22Rv1 (cell line): Measurements from ENCODE around the gene PTPRR.

Experiments used
- H3K27ac ChIP-seq: fragments of 450-650 bp; 2 replicates; pipeline ENCODE4 v1.5.1; 2017
- CTCF ChIP-seq: fragments of 450-650 bp; IDR thresholded peaks from 2 replicates; pipeline ENCODE4 v1.5.1; 2017; ENCODE audit warnings: mild to moderate bottlenecking
- ZFX ChIP-seq: fragments of 450-650 bp; IDR thresholded peaks from 2 replicates; pipeline ENCODE4 v1.6.1; 2017; ENCODE audit warnings: antibody characterized with exemption, borderline replicate concordance

PTPRR gene

GRCh38 chr12:70829070-70829469 lies 91.5 kb downstream of the PTPRR start:
- TF ChIP-seq CTCF = no peak
- TF ChIP-seq ZFX = no peak
- no peak overlapping the region for H3K27ac ChIP-seq

- H3K27ac ChIP-seq = no peak overlapping the region
- TF ChIP-seq ZFX (no peak), CTCF (no peak)
Observed at GRCh38 chr12:70828351-70828750, 92.2 kb downstream of the PTPRR start.

- TF ChIP-seq CTCF = no peak
- TF ChIP-seq ZFX = no peak
- H3K27ac ChIP-seq = no peak overlapping the region
Observed at GRCh38 chr12:70826156-70826555, 94.4 kb downstream of the PTPRR start.

GRCh38 chr12:70824511-70824910 lies 96.0 kb downstream of the PTPRR start:
- H3K27ac ChIP-seq = no peak overlapping the region
- TF ChIP-seq ZFX (no peak), CTCF (no peak)

- H3K27ac ChIP-seq = no peak overlapping the region
- no peak for TF ChIP-seq ZFX
- TF ChIP-seq CTCF = peak; percentile 32; the same call in 1 of the 2 replicates
Observed at GRCh38 chr12:70823182-70823976, 97.2 kb downstream of the PTPRR start.

- H3K27ac ChIP-seq = no peak overlapping the region
- TF ChIP-seq ZFX (no peak), CTCF (no peak)
Observed at GRCh38 chr12:70822412-70822811, 98.1 kb downstream of the PTPRR start.

- no peak overlapping the region for H3K27ac ChIP-seq
Observed at GRCh38 chr12:70815971-70816391, 104.6 kb downstream of the PTPRR start.

More at GRCh38 chr12:70815971-70816391, 104.6 kb downstream of the PTPRR start:
- TF ChIP-seq CTCF (no peak), ZFX (no peak)
